ENCODE data around the gene SIGLEC9.
A peak's percentile ranks its signal among the peaks of the same experiment; 100 is the strongest.

SIGLEC9 gene

GRCh38 chr19:51097166-51097738 is 27.5 kb upstream of the SIGLEC9 start:
- DNase-seq: peak; percentile 41 to 69 (median 60)

- DNase-seq: no peak
Measured at GRCh38 chr19:51097796-51098195, 26.9 kb upstream of the SIGLEC9 start.

- peak in 2 of 5 donors; percentile 29 to 35 for DNase-seq
Measured at GRCh38 chr19:51098365-51099046, 26.2 kb upstream of the SIGLEC9 start.

- DNase-seq: no peak
Measured at GRCh38 chr19:51099047-51099382, 25.7 kb upstream of the SIGLEC9 start.

GRCh38 chr19:51100601-51101000 is 24.1 kb upstream of the SIGLEC9 start:
- DNase-seq: no peak

- DNase-seq: no peak
Measured at GRCh38 chr19:51101171-51101865, 23.4 kb upstream of the SIGLEC9 start.

- DNase-seq: no peak
Measured at GRCh38 chr19:51102991-51103390, 21.7 kb upstream of the SIGLEC9 start.

GRCh38 chr19:51103926-51104341 is 20.8 kb upstream of the SIGLEC9 start:
- DNase-seq: no peak

GRCh38 chr19:51107406-51108065 is 17.2 kb upstream of the SIGLEC9 start:
- no peak for DNase-seq

- peak; percentile 95 to 99 (median 97) for DNase-seq
Measured at GRCh38 chr19:51108066-51108804, 16.5 kb upstream of the SIGLEC9 start, which contains the start of gene CTU1. TSS of gene CTU1 (minus strand) at chr19:51108409. CDS start at chr19:51104569, 3,840 bp downstream.

GRCh38 chr19:51108805-51109146 is 15.9 kb upstream of the SIGLEC9 start:
- DNase-seq: no peak

- no peak for DNase-seq
Measured at GRCh38 chr19:51110666-51110971, 14.1 kb upstream of the SIGLEC9 start.

GRCh38 chr19:51111606-51112005 is 13.1 kb upstream of the SIGLEC9 start:
- DNase-seq: no peak

- peak in 1 of 5 donors; percentile 82 for DNase-seq
Measured at GRCh38 chr19:51114087-51114729, 10.5 kb upstream of the SIGLEC9 start.

- peak in 1 of 5 donors; percentile 57 for DNase-seq
Measured at GRCh38 chr19:51116736-51117286, 7.9 kb upstream of the SIGLEC9 start.

- DNase-seq: no peak
Measured at GRCh38 chr19:51119101-51119500, 5.6 kb upstream of the SIGLEC9 start.

GRCh38 chr19:51119611-51120010 is 5.1 kb upstream of the SIGLEC9 start:
- DNase-seq: no peak

- no peak for DNase-seq
Measured at GRCh38 chr19:51120160-51120559, 4.5 kb upstream of the SIGLEC9 start.

- no peak for DNase-seq
Measured at GRCh38 chr19:51121257-51121656, 3.4 kb upstream of the SIGLEC9 start.

- DNase-seq: no peak
Measured at GRCh38 chr19:51122112-51122981, 2.4 kb upstream of the SIGLEC9 start.

GRCh38 chr19:51123381-51123800 is 1.3 kb upstream of the SIGLEC9 start:
- DNase-seq: peak in 1 of 5 donors; percentile 92
